ENCODE measurements around the gene VEGFC.

VEGFC gene

DNA sequence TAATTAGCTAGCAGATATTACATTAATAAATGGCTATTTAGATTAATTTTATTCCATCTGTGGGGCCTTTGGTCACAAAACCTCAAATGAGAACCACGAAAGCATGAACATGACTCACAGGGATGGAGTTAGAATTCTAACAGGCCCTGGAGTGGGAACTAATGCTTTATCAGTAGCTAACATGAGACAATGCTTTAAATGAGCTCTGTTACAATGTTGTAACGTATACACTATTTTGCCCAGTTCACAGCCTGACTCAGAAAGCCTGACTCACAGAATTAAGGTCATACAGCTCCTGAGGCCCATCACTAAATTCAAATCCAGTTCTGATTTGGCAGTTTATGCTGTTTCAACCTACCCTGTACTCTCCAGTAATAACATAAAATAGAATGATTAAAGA is 23.2 kb downstream of the VEGFC start:
- peak overlapping the region; percentile 47 for H3K27ac ChIP-seq
- peak; percentile 70 for DNase-seq (ENCODE audit: low read depth, low spot score)

DNA sequence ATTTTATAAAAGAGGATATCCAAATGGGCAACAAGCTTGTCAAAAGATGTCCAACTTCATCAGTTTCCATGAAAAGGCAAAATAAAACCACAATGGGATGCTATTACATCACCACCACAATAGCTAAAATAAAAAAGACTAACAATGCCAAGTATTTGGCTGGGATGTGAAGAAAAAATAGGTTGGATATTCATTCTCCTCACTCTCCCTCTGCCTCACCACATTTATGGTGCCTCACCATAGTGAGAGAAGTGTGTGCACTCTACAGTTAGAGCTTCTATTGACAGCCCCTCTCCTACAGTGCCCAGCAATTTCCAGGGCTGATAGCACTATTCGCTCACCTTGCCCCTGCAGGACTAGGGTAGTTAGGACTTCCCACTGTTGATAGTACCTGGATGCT is 25.5 kb downstream of the VEGFC start:
- no peak overlapping the region for H3K27ac ChIP-seq
- DNase-seq (ENCODE audit: low read depth, low spot score): no peak

DNA sequence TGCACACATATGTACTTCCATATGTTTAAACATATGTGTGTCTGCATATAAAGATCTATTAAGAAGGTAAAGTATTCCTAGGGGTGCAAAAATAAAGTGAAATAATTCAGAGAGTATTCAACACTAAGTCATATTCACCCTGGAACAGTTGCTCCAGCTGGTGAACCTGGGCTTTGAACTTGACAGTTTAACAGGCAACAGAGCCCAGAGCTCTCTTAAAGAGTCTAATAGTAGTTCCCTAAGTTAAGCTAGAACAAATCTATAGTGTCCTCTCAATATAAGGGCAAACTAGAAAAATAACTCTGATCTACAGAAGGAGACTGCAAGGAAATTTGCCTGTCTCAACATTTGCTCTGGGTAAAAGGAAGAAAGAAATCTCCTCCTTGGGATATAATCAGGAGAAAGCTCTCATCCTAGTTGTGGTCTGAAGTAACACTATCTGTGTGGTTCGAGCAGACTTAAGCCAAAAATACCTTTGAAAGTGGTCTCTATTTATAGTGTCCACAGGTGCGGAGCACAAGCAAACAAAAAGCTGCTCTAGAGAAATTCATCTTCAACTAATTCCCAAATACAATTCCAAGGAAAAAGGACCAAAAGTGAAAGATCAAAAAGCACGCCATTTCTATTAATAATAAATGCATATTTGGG is 29.9 kb downstream of the VEGFC start:
- H3K27ac ChIP-seq: no peak overlapping the region
- no peak for DNase-seq (ENCODE audit: low read depth, low spot score)

DNA sequence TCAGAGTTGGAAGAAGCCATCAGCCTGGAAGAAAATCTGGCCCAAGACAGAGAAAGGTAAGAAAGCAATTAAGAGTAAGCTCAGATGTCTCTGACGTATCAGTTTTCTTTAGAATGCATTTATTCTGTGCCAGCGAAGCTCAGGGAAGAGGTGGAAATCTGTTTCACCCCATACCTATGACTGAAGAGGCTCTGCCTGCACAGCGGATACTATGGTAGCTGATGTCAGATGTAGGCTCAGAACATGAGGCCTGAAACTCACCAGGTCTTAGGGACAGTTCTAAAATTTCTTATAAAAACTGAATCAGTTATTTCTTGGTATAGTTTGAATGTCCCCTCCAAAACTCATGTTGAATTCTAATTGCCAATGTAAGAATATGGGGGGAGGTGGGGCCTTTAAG is 30.9 kb downstream of the VEGFC start:
- no peak for DNase-seq (ENCODE audit: low read depth, low spot score)
- peak overlapping the region; percentile 5 for H3K27ac ChIP-seq

DNA sequence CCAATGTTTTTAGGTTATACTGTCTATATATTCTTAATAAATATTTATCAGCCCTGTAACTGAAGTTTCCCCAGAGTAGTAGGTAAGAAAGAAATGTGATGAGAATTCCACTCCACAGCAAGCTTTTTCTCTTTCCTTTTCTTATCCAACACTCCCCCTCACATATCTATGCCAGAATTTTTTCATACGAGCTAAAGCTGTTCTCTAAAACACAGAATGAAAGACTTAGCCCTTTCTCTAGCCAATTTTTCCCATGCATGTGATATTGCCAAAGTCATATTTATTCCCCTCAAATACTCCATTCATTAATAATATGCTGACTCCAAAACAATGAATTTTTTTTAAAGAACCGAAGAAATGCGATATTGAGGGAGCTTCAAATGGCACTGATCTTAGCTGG is 32.3 kb downstream of the VEGFC start:
- no peak overlapping the region for H3K27ac ChIP-seq
- DNase-seq (ENCODE audit: low read depth, low spot score): no peak

DNA sequence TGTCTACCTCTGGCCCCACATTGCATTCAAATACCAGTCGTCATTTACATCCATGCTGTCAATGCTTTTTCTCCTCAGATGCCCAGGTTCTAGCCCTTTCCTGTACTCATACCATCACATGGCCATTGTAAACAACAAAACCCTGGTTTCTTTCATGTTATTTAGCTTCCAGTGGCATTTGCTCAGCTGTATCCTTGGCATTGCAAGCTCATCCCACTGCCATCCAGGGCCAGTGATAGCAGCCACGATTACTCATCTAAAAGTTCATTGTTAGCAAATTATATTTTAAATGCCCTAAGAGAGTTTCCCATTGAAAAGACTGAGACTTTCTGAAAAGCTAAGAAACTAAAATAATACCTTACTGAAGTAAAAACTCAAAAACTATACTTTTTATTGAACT is 34.0 kb downstream of the VEGFC start:
- no peak for DNase-seq (ENCODE audit: low read depth, low spot score)
- H3K27ac ChIP-seq: no peak overlapping the region

DNA sequence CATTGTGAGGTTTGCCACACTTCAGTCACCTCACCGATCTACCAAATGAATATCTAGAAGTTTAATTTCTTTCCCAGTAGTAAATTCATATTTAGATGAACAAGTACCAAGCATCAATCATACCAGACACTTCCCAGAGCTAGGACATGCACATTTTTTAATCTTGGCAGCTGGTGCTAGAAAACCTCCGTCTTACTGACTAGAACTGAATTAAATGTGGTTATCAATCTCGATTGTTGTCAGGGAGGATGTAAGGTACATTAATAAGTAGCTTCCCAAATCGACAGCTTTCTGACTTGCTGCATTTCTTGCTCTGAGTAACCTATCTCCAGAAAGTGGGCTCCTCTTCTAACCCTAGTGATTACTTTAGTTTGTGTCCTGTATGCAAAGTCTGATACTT is 34.4 kb downstream of the VEGFC start:
- no peak for DNase-seq (ENCODE audit: low read depth, low spot score)
- no peak overlapping the region for H3K27ac ChIP-seq

DNA sequence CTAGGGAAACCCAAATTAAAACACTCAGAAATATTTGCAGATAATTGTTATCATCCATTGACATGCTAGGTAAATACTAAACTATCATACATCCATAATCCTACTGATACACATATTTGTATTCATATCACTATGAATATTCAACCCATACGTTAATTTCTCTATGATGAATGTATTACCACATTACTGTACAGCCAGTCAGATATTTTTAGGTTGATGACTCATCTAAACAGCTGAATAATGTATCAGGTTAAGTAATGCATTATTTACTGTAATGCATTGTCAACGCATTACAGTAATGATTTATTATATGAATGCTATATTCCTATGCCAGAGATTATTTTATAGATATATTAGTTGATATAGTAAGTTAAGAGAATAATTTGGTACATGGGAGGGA is 37.1 kb downstream of the VEGFC start:
- no peak for DNase-seq (ENCODE audit: low read depth, low spot score)
- peak overlapping the region; percentile 62 for H3K27ac ChIP-seq

DNA sequence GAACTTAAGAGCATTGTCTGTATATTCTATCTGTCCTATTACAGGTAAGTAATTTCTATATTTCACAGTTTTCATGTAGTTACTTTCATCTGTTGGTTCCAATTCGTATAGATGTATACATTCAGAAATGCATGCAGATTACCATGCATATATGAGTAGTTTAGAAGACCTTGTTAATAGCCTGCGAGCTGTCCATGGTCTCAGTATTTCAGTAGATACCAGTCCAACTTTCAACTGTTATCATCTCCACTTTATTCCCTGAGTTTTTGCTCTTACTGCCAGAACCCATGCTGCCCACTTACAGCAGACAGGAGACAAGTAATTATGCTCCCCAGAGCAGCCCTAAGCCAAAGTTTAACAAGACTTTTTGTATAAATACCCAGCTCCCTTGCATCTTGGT is 37.7 kb downstream of the VEGFC start:
- peak overlapping the region; percentile 62 for H3K27ac ChIP-seq
- no peak for DNase-seq (ENCODE audit: low read depth, low spot score)

DNA sequence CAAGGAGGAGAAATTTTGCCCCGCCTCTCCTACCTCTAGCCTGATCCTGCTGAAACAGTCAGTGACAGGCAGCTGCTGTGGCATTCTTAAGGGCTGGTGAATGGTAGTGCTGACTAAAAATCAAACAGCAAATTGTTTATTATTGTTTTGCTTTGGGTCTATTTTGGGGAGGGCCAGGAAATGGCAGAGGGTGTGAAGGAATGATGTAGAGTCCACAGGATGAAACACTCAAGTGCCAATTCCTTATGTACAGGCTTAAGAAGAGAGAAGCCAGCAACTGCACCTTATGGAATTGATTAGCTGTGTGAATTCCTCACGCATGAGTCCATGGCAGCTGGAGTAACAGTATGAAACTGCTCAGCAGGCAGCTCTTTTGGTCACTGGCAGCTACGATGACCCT is 39.7 kb downstream of the VEGFC start:
- H3K27ac ChIP-seq: peak overlapping the region; percentile 62
- no peak for DNase-seq (ENCODE audit: low read depth, low spot score)

DNA sequence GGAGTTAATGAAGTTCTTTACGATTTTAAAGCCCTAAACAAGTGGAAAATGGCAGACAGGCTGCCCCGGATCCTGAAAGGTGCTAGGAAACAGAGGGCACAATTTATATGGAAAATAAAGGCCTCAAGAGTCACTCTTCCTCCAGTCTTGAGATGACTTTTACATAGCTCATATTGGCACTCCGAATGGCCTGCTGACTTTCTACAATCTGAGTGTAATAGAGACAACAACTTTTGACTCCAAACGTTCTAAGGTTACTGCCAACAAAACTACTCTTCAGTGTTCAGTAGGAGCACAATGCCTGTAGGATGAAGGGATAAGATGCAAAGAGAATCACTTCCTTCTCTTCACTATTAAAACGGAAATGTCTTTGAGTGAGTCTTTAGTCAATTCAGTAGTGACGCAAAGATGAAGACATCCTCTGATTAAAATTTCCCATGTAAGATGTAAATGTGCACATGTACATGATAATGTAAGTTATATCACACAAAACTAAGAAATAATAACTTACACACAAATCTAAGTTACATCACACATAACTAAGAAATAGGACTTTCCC is 40.5 kb downstream of the VEGFC start:
- peak overlapping the region; percentile 62 for H3K27ac ChIP-seq
- no peak for DNase-seq (ENCODE audit: low read depth, low spot score)

DNA sequence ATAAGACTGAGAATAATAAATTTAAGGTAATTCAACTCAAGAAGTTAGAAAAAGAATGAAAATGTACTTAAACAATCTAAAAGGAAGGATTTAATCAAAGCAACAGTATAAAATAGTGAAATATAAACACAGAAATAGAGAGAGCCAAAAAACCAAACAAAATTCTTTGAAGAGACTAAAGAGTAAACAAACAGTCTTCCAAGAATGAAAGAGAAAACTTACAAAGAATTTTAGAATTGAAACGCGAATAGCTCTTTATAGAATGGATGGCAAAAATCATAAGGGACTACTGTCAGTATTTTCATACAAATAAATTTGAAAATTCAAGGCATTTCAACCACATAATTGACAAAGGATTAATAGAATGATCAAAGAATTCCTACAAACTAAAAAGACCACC is 41.7 kb downstream of the VEGFC start:
- no peak for DNase-seq (ENCODE audit: low read depth, low spot score)
- H3K27ac ChIP-seq: peak overlapping the region; percentile 62

DNA sequence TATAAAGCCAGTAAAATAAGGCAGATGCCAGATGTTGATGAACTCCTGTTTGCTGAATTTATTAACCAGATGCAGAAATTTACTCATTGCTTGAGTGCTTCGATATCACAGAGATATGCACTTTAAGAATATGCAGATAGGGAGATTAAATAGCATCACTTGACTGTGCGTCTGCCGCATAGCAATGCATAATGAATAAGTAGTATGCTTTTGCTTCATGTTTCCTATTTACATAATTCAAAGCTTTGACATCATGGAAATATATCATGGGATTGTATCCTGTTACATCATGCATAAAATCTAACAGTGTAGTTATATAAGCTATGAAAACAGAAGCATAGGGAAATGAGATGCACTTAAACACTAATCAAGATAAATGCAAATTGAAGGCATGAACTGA is 45.9 kb downstream of the VEGFC start:
- H3K27ac ChIP-seq: peak overlapping the region; percentile 62
- no peak for DNase-seq (ENCODE audit: low read depth, low spot score)

DNA sequence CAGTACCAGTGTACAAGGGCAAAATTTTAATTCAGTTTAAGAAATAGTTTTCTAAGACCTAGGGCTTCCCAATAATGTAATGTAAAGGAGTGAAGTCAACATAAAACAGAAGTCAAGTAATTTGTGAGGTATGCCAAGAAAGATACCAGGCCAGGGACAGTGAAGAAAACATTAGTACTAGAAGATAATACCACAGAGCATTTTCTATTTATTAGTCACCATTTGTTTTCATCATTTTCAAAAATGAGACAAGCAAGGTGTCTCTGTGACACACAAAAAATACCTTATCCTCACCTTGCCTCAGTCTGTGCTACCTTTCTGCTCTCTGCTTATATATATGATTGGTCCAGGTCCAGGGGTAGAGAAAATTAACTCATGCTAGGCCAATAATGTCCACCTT is 46.8 kb downstream of the VEGFC start:
- peak overlapping the region; percentile 62 for H3K27ac ChIP-seq
- DNase-seq (ENCODE audit: low read depth, low spot score): no peak

DNA sequence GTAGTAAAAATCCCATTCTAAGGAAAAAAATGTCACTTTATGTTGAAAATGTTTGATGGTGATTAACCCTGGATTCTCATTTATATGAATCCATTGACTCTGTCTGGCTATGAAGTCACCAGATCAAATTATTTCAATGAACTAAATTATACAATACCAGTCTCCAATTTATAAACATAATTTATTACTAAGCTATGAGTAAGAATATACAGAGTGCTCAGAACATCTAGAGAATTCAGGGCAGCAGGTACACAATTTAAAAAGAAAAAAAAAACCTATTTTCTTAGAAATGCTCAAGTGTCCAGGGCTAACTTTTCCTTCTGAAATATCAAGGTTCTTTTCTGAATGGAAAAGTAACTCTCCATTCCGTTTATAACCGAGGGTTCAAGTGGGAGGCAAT is 48.6 kb downstream of the VEGFC start:
- DNase-seq (ENCODE audit: low read depth, low spot score): no peak

DNA sequence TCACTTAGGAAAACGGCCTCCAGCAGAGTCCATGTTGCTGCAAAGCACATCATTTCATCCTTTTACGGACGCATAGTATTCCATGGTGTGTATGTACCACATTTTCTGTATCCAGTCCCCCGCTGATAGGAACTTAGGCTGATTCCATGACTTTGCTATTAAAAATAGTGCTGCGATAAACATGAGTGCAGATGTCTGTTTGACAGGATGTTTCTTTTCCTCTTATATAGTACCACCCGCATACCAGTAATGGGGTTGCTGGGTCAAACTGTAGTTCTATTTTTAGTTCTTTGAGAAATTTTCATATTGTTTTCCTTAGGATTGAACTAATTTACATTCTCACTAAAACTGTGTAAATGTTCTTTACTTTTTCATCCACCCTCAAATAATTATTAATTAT is 50.5 kb downstream of the VEGFC start:
- DNase-seq (ENCODE audit: low read depth, low spot score): no peak
- H3K27ac ChIP-seq: no peak overlapping the region

More for the DNA sequence above, 48.6 kb downstream of the VEGFC start:
- H3K27ac ChIP-seq: peak overlapping the region; percentile 62

DNA sequence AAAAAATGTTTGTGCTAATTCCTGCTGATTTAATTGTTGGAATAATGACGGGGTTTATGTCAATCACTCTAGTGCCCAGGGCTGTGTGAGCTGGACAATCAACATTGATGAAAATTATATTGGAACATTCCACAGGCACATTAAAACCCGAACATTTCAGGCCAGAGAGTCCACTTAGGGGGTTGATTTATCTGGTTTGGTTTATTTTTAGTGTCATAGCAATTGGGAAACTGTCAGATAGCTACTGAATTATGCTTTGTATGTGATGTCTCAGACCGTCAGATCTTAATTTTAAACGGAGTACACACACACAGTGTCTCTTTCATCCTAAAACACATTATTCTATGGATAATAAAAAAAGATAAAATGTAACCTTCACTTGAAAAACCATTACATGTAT is 51.5 kb downstream of the VEGFC start:
- no peak overlapping the region for H3K27ac ChIP-seq
- no peak for DNase-seq (ENCODE audit: low read depth, low spot score)

DNA sequence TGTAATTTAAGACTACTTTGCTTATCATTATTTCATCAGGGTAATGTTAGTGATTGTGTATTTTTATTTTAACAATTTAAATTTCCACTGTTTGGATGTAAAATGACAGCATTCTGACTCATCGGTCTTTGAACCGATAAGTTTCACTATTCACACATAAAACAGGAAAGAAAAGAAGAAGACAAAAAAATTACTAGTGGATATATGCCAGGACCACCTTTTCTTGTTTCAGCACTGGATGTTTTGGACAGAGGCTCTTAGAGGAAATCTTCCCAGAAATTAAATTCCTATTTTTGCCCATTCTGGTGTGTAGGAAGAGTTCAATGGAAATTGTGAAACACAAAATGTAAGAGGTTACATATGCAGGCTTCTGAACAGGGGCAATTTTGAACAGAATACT is 57.4 kb downstream of the VEGFC start:
- no peak for DNase-seq (ENCODE audit: low read depth, low spot score)
- no peak overlapping the region for H3K27ac ChIP-seq

DNA sequence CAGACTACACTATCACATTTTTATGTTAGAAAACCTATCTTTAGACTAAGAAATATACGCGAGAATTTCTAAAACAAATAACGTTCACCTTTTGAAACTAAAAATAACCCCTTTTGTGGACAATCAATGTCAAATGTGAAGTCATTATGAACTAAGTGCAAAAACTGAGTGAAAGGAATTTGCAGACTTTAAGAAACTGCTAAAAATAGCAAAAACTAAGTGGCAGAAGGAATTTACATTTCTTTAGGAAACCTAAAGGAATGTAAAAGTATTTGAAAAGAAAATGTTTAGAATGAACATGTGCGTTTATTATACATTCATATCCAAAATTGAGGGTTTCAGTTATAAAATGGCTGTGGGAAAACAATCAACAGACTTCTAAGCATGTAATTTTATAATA is 58.3 kb downstream of the VEGFC start:
- H3K27ac ChIP-seq: no peak overlapping the region
- no peak for DNase-seq (ENCODE audit: low read depth, low spot score)

DNA sequence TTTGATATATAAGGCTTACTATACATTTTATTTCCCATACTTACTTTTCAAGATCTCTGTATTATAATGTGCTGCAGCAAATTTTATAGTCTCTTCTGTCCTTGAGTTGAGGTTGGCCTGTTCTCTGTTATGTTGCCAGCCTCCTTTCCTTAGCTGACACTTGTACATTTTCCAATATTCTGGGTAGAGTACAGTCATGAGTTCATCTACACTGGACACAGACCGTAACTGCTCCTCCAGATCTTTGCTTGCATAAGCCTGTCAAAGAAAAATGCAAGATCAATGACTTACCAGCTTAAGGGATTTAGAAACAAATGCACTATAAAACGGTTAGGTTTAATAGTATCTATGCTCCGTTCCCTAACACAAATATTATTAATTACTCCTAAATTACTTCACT is 63.2 kb downstream of the VEGFC start:
- DNase-seq (ENCODE audit: low read depth, low spot score): no peak
- no peak overlapping the region for H3K27ac ChIP-seq

DNA sequence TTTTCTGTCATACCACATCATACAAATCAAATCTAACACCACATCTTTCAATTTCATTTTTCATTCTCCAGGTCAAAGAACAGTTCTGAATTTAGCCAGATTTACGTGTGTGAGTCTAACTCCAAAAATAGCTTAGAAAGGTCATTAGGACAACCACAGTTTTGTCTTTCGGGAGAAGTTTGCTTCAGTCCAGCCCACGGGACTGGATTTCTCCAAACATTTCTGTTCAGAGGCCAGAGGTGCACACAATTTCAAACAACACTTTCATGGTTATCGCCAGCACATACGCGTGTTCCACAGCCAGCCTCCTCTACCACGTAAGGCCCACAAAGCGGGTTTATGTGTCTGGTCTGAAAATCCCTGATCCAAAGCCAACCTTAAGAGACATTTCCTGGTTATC is 65.9 kb downstream of the VEGFC start:
- DNase-seq (ENCODE audit: low read depth, low spot score): no peak
- no peak overlapping the region for H3K27ac ChIP-seq

DNA sequence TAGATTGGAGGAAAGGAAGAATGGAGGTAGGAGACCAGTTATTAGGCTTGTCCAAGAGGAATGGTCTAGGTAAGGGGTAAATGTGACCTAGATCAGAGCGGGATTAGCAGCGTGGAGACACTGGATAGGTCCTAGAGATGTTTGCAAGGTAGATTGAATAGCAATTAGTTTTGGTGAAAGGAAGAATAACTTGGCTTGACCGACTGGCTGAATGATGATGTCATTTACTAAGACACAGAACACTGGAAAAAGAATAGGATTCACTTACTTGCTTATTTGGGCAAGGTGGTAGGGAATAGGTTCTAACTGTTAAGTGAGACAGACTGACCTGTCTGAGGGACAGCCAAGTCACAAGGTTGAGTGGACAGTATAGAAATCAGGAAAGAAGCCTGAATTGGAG is 71.3 kb downstream of the VEGFC start:
- no peak for DNase-seq (ENCODE audit: low read depth, low spot score)
- H3K27ac ChIP-seq: no peak overlapping the region

DNA sequence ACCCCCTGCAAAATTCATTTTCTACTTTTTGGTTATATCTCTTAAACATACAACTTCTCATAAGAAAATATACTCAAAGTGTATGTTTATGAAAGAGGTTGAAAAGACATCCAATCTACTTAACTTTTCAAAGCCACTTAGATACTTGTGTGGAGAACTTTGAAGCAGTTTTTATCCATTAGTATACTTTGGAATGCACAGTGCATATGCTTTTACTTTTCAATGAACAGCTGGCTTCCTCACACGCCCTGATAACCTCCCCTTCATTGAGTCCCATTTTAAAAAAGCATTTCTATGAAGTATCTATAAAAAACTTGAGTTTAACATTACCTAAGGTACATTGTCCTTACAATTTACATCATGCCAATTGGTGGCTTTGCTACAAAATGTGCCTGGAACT is 73.8 kb downstream of the VEGFC start:
- no peak for DNase-seq (ENCODE audit: low read depth, low spot score)
- no peak overlapping the region for H3K27ac ChIP-seq

All from epithelial cell of prostate (primary cell).